Brain pericyte (primary cell): ENCODE measurements around the gene ZBTB16.
A peak's percentile ranks its signal among the peaks of the same experiment; 100 is the strongest.

Experiments
- DNase-seq: peaks from one replicate; pipeline ENCODE4 v3.0.0-alpha.2; 2012; ENCODE audit warnings: low read depth, low spot score

Gene ZBTB16

GRCh38 chr11:114106047-114106446, 46.5 kb downstream of the ZBTB16 start:
- DNase-seq: no peak

- DNase-seq: no peak
These were observed 47.5 kb downstream of the ZBTB16 start for GRCh38 chr11:114106986-114107385.

- DNase-seq: no peak
These were observed 49.1 kb downstream of the ZBTB16 start for GRCh38 chr11:114108501-114109205.

GRCh38 chr11:114109206-114110090, 49.9 kb downstream of the ZBTB16 start:
- DNase-seq: no peak

- no peak for DNase-seq
These were observed 50.6 kb downstream of the ZBTB16 start for GRCh38 chr11:114110123-114110522.

GRCh38 chr11:114110952-114111947, 51.7 kb downstream of the ZBTB16 start:
- DNase-seq: peak; percentile 65

- DNase-seq: no peak
These were observed 56.0 kb downstream of the ZBTB16 start for GRCh38 chr11:114115451-114115928.

GRCh38 chr11:114116357-114116756, 56.8 kb downstream of the ZBTB16 start:
- DNase-seq: no peak

GRCh38 chr11:114116800-114117199, 57.3 kb downstream of the ZBTB16 start:
- no peak for DNase-seq

GRCh38 chr11:114120606-114121005, 61.1 kb downstream of the ZBTB16 start:
- no peak for DNase-seq

- no peak for DNase-seq
These were observed 61.6 kb downstream of the ZBTB16 start for GRCh38 chr11:114121138-114121537.

GRCh38 chr11:114121804-114122504, 62.4 kb downstream of the ZBTB16 start:
- DNase-seq: no peak

- DNase-seq: no peak
These were observed 63.2 kb downstream of the ZBTB16 start for GRCh38 chr11:114122686-114123085.

GRCh38 chr11:114123692-114124330, 64.3 kb downstream of the ZBTB16 start:
- no peak for DNase-seq

- no peak for DNase-seq
These were observed 65.2 kb downstream of the ZBTB16 start for GRCh38 chr11:114124601-114125144.

- DNase-seq: no peak
These were observed 66.0 kb downstream of the ZBTB16 start for GRCh38 chr11:114125531-114125930.

- no peak for DNase-seq
These were observed 66.4 kb downstream of the ZBTB16 start for GRCh38 chr11:114125959-114126358.

GRCh38 chr11:114128399-114128798, 68.9 kb downstream of the ZBTB16 start:
- no peak for DNase-seq

GRCh38 chr11:114129142-114129541, 69.6 kb downstream of the ZBTB16 start:
- no peak for DNase-seq

- DNase-seq: no peak
These were observed 70.2 kb downstream of the ZBTB16 start for GRCh38 chr11:114129699-114130098.
